ENCODE measurements around the gene CELF5.

GRCh38 chr19:3229888-3230496 lies 5.5 kb downstream of the CELF5 start:
- TF ChIP-seq CTCF (conservative IDR thresholded peaks at IDR 0.05) (no peak), ZFX (IDR thresholded peaks at IDR 0.05) (no peak)
